Measurements from ENCODE around the gene UNC13C. TPM values are rescaled to one million over a fixed set of nuclear protein-coding genes. Genes with fewer than 3 reads are reported as not detected.

Gene UNC13C
- total and polyA plus RNA-seq, 10 of the 15 experiments (the other 5 are each of a cell fraction or from before 2014, with no cell fraction given), result 9.9 to 81.3 (median 25.0) TPM

DNA sequence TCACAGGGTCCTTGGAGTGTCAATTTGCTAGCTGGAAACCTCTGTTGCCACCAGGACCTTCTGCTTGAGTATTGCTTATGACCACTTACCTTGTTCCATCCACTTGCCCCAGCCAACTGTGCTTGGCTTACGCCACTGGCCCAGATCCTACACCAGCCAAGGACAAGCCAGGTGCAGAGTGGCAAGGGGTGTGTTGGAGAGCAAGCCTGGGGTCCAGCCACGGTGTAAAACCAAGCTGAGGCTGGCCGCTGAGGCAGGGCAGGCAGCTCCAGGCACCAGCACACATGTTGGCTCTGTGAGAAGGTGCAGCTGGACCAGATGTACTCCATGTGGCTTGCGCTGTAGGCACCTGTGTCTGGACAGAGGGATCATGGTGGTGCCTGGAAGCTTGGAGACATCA is 248.2 kb downstream of the UNC13C start:
- H4K20me1 ChIP-seq (ENCODE audit: control insufficient read depth, insufficient read depth), result no peaks in the 10 kb centered on the region
- no peak overlapping the region for H3K4me2 ChIP-seq (ENCODE audit: control insufficient read depth, insufficient read depth)
- no peaks in the 10 kb centered on the region for H3K27me3 ChIP-seq (replicated peaks in 1 of 2; ENCODE audit: control insufficient read depth in 2 of 2, insufficient read depth in 2 of 2, low read length in 1 of 2)
- RAD21 ChIA-PET (ENCODE audit: unreplicated experiment), result interaction anchor here (1.4 kb wide), 1 partner anchor 32 kb away, joined by 3 read pairs; no protein-coding TSS in a partner anchor
- 14% methylated on average over 4 of the region's 4 CpGs for WGBS (ENCODE audit: insufficient coverage, insufficient replicate concordance, low lambda C conversion rate, missing lambda C conversion rate)
- no TSS peak for BruUV-seq (replicated peaks)
- ATAC-seq (no peak), DNase-seq (ENCODE audit: low read depth, low spot score) (no peak), FAIRE-seq (no peak)
- no peak overlapping the region for H3K4me3 ChIP-seq
- H3K4me1 ChIP-seq (ENCODE audit: control insufficient read depth, insufficient read depth, low read length), result no peaks in the 10 kb centered on the region
- no peak overlapping the region for H3K9ac ChIP-seq (ENCODE audit: control insufficient read depth, insufficient read depth, low read length)
- H3K36me3 ChIP-seq (ENCODE audit: control insufficient read depth in 2 of 2, insufficient read depth in 2 of 2, low read length in 1 of 2), result no peaks in the 10 kb centered on the region
- no peaks in the 10 kb centered on the region; the same call in 2 of the 3 replicates for H3K9me3 ChIP-seq (replicated peaks; ENCODE audit: control insufficient read depth, insufficient read depth, low read length)
- in situ Hi-C loops (cut with MboI) (no loop called here), intact Hi-C loops (cut with micrococcal nuclease; ENCODE audit: unreplicated experiment) (no loop called here)
- H3K79me2 ChIP-seq (ENCODE audit: control insufficient read depth, insufficient read depth, low read length), result no peaks in the 10 kb centered on the region
- CTCF ChIA-PET, result no interaction called here
- no peak overlapping the region for H3K27ac ChIP-seq (ENCODE audit: control insufficient read depth, insufficient read depth)
- H2AFZ ChIP-seq (ENCODE audit: control insufficient read depth, low read depth, low read length), result no peak overlapping the region
- SMC1A ChIA-PET (ENCODE audit: uncharacterized antibody, unreplicated experiment), result interaction anchor here (0.7 to 2.2 kb wide), 3 partner anchors 11 to 19 kb away, joined by 3 to 7 read pairs (median 3); no protein-coding TSS in a partner anchor
- POLR2A ChIA-PET, result no interaction called here
- TF ChIP-seq PAX5 (IDR thresholded peaks at IDR 0.05; ENCODE audit: borderline replicate concordance, low read depth, low read length) (no peak), CBX3 (IDR thresholded peaks at IDR 0.05; ENCODE audit: borderline replicate concordance, low read depth) (no peak), JUNB (IDR thresholded peaks at IDR 0.05) (no peak), RELA (IDR thresholded peaks at IDR 0.05; ENCODE audit: borderline replicate concordance, partially characterized antibody) (no peak), POLR2AphosphoS2 (IDR thresholded peaks at IDR 0.05; ENCODE audit: low read depth, low read length) (no peak), CREB1 (IDR thresholded peaks at IDR 0.05; ENCODE audit: low read depth) (no peak), MYB (IDR thresholded peaks at IDR 0.05; ENCODE audit: borderline replicate concordance, low read depth, low read length) (no peak), RAD21 (IDR thresholded peaks at IDR 0.05; ENCODE audit: insufficient read depth, low read depth, low read length) (no peak), STAT3 (IDR thresholded peaks at IDR 0.05; ENCODE audit: low read depth, low read length) (no peak), MTA2 (IDR thresholded peaks at IDR 0.05; ENCODE audit: low read depth) (no peak)
- TF ChIP-seq, protein P1, sequence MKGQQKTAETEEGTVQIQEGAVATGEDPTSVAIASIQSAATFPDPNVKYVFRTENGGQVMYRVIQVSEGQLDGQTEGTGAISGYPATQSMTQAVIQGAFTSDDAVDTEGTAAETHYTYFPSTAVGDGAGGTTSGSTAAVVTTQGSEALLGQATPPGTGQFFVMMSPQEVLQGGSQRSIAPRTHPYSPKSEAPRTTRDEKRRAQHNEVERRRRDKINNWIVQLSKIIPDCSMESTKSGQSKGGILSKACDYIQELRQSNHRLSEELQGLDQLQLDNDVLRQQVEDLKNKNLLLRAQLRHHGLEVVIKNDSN (IDR thresholded peaks at IDR 0.05; ENCODE audit: borderline replicate concordance, extremely low read length, insufficient read depth, low read depth, low read length), result no peak
- TF ChIP-seq, protein P2, sequence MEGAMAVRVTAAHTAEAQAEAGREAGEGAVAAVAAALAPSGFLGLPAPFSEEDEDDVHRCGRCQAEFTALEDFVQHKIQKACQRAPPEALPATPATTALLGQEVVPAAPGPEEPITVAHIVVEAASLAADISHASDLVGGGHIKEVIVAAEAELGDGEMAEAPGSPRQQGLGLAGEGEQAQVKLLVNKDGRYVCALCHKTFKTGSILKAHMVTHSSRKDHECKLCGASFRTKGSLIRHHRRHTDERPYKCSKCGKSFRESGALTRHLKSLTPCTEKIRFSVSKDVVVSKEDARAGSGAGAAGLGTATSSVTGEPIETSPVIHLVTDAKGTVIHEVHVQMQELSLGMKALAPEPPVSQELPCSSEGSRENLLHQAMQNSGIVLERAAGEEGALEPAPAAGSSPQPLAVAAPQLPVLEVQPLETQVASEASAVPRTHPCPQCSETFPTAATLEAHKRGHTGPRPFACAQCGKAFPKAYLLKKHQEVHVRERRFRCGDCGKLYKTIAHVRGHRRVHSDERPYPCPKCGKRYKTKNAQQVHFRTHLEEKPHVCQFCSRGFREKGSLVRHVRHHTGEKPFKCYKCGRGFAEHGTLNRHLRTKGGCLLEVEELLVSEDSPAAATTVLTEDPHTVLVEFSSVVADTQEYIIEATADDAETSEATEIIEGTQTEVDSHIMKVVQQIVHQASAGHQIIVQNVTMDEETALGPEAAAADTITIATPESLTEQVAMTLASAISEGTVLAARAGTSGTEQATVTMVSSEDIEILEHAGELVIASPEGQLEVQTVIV (IDR thresholded peaks at IDR 0.05; ENCODE audit: borderline replicate concordance, partially characterized antibody), result no peak
- TF ChIP-seq, protein P3, sequence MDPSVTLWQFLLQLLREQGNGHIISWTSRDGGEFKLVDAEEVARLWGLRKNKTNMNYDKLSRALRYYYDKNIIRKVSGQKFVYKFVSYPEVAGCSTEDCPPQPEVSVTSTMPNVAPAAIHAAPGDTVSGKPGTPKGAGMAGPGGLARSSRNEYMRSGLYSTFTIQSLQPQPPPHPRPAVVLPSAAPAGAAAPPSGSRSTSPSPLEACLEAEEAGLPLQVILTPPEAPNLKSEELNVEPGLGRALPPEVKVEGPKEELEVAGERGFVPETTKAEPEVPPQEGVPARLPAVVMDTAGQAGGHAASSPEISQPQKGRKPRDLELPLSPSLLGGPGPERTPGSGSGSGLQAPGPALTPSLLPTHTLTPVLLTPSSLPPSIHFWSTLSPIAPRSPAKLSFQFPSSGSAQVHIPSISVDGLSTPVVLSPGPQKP (IDR thresholded peaks at IDR 0.05; ENCODE audit: low read depth, low read length), result no peak
- TF ChIP-seq, protein P4, sequence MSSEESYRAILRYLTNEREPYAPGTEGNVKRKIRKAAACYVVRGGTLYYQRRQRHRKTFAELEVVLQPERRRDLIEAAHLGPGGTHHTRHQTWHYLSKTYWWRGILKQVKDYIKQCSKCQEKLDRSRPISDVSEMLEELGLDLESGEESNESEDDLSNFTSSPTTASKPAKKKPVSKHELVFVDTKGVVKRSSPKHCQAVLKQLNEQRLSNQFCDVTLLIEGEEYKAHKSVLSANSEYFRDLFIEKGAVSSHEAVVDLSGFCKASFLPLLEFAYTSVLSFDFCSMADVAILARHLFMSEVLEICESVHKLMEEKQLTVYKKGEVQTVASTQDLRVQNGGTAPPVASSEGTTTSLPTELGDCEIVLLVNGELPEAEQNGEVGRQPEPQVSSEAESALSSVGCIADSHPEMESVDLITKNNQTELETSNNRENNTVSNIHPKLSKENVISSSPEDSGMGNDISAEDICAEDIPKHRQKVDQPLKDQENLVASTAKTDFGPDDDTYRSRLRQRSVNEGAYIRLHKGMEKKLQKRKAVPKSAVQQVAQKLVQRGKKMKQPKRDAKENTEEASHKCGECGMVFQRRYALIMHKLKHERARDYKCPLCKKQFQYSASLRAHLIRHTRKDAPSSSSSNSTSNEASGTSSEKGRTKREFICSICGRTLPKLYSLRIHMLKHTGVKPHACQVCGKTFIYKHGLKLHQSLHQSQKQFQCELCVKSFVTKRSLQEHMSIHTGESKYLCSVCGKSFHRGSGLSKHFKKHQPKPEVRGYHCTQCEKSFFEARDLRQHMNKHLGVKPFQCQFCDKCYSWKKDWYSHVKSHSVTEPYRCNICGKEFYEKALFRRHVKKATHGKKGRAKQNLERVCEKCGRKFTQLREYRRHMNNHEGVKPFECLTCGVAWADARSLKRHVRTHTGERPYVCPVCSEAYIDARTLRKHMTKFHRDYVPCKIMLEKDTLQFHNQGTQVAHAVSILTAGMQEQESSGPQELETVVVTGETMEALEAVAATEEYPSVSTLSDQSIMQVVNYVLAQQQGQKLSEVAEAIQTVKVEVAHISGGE (CRISPR knock-in tag; IDR thresholded peaks at IDR 0.05), result no peak
- TF ChIP-seq, protein P5, sequence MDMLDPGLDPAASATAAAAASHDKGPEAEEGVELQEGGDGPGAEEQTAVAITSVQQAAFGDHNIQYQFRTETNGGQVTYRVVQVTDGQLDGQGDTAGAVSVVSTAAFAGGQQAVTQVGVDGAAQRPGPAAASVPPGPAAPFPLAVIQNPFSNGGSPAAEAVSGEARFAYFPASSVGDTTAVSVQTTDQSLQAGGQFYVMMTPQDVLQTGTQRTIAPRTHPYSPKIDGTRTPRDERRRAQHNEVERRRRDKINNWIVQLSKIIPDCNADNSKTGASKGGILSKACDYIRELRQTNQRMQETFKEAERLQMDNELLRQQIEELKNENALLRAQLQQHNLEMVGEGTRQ (IDR thresholded peaks at IDR 0.05; ENCODE audit: borderline replicate concordance, low read depth, low read length), result no peak

Measured in GM12878 (cell line).